Pancreas (tissue), 10 donors: ENCODE results near the gene OR52A1. TPM values are rescaled to one million over a fixed set of nuclear protein-coding genes. Genes with fewer than 3 reads are reported as not detected.
"Not testable (repeated sequence)": the region's sequence is repeated elsewhere in the genome, so short reads cannot be mapped to it uniquely, and the experiment has no call there.

ENCODE experiments used
- ATAC-seq, 4 donors: fragments of 200-7000 bp; cut with Tn5 transposase; one replicate each; pipeline versions ENCODE4 v1.8.0 to v1.9.1; 2020; ENCODE audit warnings: mild to moderate bottlenecking in 4 of 4, moderate library complexity in 4 of 4
- DNase-seq, 6 donors: peaks; one replicate each; pipeline ENCODE4 v3.0.0-alpha.2; 2020
- FAIRE-seq: peaks from 2 replicates; lab custom pipeline; 2012; peaks lifted over from hg19 to GRCh38; lab: Jason Lieb, UNC
- H3K27ac ChIP-seq, 4 donors: fragments of 200-600 bp; sonication (generic); 1 replicate in 3 of 4; 2 replicates in 1 of 4; pipeline versions ENCODE4 v1.5.0 to v1.8.0; 2020
- H3K27me3 ChIP-seq, 4 donors: fragments of 200-600 bp; one replicate each; pipeline ENCODE4 v1.8.0; 2021
- H3K36me3 ChIP-seq, 3 donors: fragments of 200-600 bp; sonication (generic) in 1 of 3; one replicate each; pipeline versions ENCODE4 v1.5.0 to v1.8.0; 2020 to 2021
- H3K4me1 ChIP-seq, 3 donors: fragments of 200-600 bp; one replicate each; pipeline ENCODE4 v1.8.0; 2021
- H3K4me3 ChIP-seq, 4 donors: fragments of 200-600 bp; sonication (generic) in 2 of 4; one replicate each; pipeline versions ENCODE4 v1.5.0 to v1.8.0; 2020 to 2021
- H3K9me3 ChIP-seq, 4 donors: fragments of 200-600 bp; one replicate each; pipeline ENCODE4 v1.8.0; 2021
- CTCF ChIP-seq, 4 donors: fragments of 200-600 bp; sonication (generic) in 3 of 4; IDR thresholded peaks; one replicate each; pipeline versions ENCODE4 v1.5.0 to v1.8.0; 2021; ENCODE audit warnings: antibody characterized with exemption in 4 of 4
- WGBS, 2 donors: extraction: QIAGEN DNeasy Blood & Tissue Kit; methylation state at CpG; one replicate each; pipeline ENCODE4 v1.1.7; 2013; 5-methylcytosine and 5-hydroxymethylcytosine counted together
- intact Hi-C, 3 donors: fragments of 100-400 bp; cut with DNase I; formaldehyde crosslinking; loops; one replicate each; pipeline versions ENCODE4 v1.11.1 to v1.14.2; 2022
- polyA plus RNA-seq, 2 donors: library from polyadenylated mRNA; stranded (reverse); fragments of 200-250 nt; gene quantifications; one replicate each; pipeline ENCODE4 v1.2.3, GENCODE V29; 2013
- total RNA-seq, 6 donors: library from RNA; stranded (reverse); fragmentation: NEBNext Ultra II Directional in 4 of 6; extraction: Animal tissue kit (Norgen Biotek cat#: 25700) in 4 of 6; gene quantifications; one replicate each; pipeline versions ENCODE4 v1.2.1 to v1.2.4, GENCODE V29; 2021 to 2023
- donor health status: healthy with polysubstance abuse.
- donor health status: DM: no; HTN: no; CAD: no; lungs with moderate emphysema.
- donor health status: DM: no; HTN: no; CAD: no.
- donor health status: control.
- donor health status: control.
- donor health status: Bipolar disorder and iron deficiency.
- donor health status: DM: yes; HTN: yes; CAD: no.
- donor health status: DM: no; HTN: no; CAD: no.
- donor health status: DM: no; HTN: no; CAD: no.
- donor health status: DM: yes; HTN: yes; CAD: no.

Gene OR52A1
- total and polyA plus RNA-seq, 8 donors, result not detected

DNA sequence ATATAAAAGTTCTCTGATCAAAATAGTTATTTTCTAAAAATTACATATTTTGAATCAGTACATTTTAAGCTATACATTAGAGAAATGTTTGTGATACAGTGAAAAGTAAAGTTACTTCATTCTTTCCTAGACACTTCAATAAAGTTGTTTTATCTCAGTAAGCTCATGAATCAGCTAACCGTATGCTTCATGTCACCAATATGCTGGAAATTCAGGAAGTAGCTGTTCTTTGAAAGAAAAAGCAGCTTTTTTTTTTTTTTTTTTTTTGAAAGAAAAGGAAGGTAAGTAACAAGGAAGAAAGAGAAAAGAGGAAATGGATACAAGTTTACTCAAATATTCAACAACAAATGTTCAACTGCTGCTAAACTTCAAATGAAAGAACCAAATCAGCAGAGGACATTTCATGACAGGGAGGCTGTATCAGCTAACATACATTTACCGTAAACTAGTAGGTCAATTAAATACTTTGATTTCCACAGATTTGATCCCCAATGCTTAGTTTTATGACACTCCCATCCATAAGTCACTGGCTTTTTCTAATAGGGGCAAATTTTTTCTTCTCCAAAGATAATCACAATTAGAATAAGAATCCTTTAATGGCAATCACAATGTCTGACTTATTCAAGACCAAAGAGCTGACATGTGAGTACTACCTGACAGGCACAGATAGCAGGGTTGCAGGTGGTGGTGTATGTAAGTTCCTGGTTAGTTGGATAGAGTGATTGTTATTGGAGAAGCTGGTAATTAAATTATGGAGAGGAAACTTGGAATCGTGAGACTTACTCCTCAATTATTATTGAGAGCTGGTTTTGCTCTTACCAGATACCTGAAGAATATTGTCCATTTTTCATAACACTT lies 754 bp downstream of the OR52A1 start:
- no peak for TF ChIP-seq CTCF (IDR thresholded peaks at IDR 0.05)
- H3K36me3 ChIP-seq, result no peaks in the 10 kb centered on the region
- ATAC-seq, result no peak
- DNase-seq, result no peak
- no peaks in the 10 kb centered on the region for H3K27me3 ChIP-seq
- H3K9me3 ChIP-seq, result no peaks in the 10 kb centered on the region
- H3K4me1 ChIP-seq, result no peaks in the 10 kb centered on the region
- no peak overlapping the region for H3K4me3 ChIP-seq
- intact Hi-C loops, result no loop called here
- H3K27ac ChIP-seq, result no peak overlapping the region
- 50 to 57% methylated on average over 3 of the region's 3 CpGs for WGBS, 2 donors
- FAIRE-seq, result no peak

DNA sequence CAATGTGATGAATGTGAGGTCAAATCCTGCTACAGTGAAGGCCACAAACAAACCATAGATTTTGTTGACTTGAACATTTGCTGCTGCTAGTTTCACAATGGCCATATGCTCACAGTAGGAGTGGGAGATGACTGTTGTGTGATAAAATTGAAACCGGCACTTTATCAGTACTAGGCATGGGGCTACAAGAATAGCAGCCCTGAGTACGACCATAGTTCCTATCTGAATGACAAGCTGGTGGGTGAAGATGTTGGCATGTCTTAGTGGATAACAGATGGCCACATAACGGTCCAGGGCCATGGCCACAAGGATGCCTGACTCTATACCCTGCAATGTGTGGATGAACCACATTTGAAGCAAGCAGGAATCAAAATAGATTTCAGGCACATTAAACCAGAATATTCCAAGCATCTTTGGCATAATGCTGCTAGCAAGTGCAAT lies 2.8 kb downstream of the OR52A1 start:
- Histone ChIP-seq H3K9me3 (no peaks in the 10 kb centered on the region), H3K4me3 (no peak overlapping the region), H3K27ac (no peak overlapping the region), H3K4me1 (no peaks in the 10 kb centered on the region), H3K36me3 (no peaks in the 10 kb centered on the region), H3K27me3 (no peaks in the 10 kb centered on the region)
- TF ChIP-seq CTCF (IDR thresholded peaks at IDR 0.05), result no peak
- ATAC-seq, result no peak
- no peak for FAIRE-seq
- intact Hi-C loops, result no loop called here
- 52 to 59% methylated on average over 3 of the region's 3 CpGs for WGBS, 2 donors
- no peak for DNase-seq

DNA sequence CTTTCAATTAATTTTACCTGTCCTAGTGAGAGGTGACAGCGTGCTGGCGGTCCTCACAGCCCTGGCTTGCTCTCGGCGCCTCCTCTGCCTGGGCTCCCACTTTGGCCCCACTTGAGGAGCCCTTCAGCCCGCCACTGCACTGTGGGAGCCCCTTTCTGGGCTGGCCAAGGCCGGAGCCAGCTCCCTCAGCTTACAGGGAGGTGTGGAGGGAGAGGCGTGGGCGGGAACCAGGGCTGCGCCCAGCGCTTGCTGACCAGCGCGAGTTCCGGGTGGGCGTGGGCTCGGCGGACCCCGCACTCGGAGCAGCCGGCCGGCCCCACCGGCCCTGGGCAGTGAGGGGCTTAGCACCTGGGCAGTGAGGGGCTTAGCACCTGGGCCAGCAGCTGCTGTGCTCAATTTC lies 10.4 kb downstream of the OR52A1 start:
- ATAC-seq, H3K9me3 ChIP-seq, H3K4me1 ChIP-seq, H3K27me3 ChIP-seq, intact Hi-C loops, H3K36me3 ChIP-seq, FAIRE-seq, H3K27ac ChIP-seq, H3K4me3 ChIP-seq: not testable (repeated sequence)
- WGBS, 2 donors, result 83 to 90% methylated on average over 21 of the region's 21 CpGs
- peak in 1 of 6 donors; percentile 40 for DNase-seq

- no peak within 1 kb of the TSS for H3K4me3 ChIP-seq
- intact Hi-C loops, result no loop called here
- H3K36me3 ChIP-seq, result no peaks in the 10 kb centered on the region
- no peak for FAIRE-seq
- 76 to 77% methylated on average over 2 of the region's 2 CpGs for WGBS, 2 donors
- TF ChIP-seq CTCF (IDR thresholded peaks at IDR 0.05), result no peak
- no peak for ATAC-seq
- DNase-seq, result no peak
- no peaks in the 10 kb centered on the region for H3K9me3 ChIP-seq
- H3K27ac ChIP-seq, result no peak within 1 kb of the TSS
- no peaks in the 10 kb centered on the region for H3K27me3 ChIP-seq
- H3K4me1 ChIP-seq, result no peaks in the 10 kb centered on the region
These were observed 16.6 kb downstream of the OR52A1 start, which contains the start of gene OR52A5 for GRCh38 chr11:5137996-5138395. Gene OR52A5, minus strand, starts transcription at chr11:5138356. Its CDS starts 5,714 bp downstream, at chr11:5132642.

GRCh38 chr11:5137014-5137413 lies 17.5 kb downstream of the OR52A1 start:
- Histone ChIP-seq H3K27ac (no peak overlapping the region), H3K36me3 (no peaks in the 10 kb centered on the region), H3K4me1 (no peaks in the 10 kb centered on the region), H3K27me3 (no peaks in the 10 kb centered on the region), H3K4me3 (no peak overlapping the region), H3K9me3 (no peaks in the 10 kb centered on the region)
- no peak for TF ChIP-seq CTCF (IDR thresholded peaks at IDR 0.05)
- ATAC-seq (no peak), DNase-seq (no peak), FAIRE-seq (no peak)
- intact Hi-C loops, result no loop called here
- 40 to 42% methylated on average over 1 of the region's 1 CpG for WGBS, 2 donors
